Measurements from ENCODE around the gene SLC12A9.
A peak's percentile ranks its signal among the peaks of the same experiment; 100 is the strongest.
"Not testable (repeated sequence)": the region's sequence is repeated elsewhere in the genome, so short reads cannot be mapped to it uniquely, and the experiment has no call there.

SLC12A9 gene

DNA sequence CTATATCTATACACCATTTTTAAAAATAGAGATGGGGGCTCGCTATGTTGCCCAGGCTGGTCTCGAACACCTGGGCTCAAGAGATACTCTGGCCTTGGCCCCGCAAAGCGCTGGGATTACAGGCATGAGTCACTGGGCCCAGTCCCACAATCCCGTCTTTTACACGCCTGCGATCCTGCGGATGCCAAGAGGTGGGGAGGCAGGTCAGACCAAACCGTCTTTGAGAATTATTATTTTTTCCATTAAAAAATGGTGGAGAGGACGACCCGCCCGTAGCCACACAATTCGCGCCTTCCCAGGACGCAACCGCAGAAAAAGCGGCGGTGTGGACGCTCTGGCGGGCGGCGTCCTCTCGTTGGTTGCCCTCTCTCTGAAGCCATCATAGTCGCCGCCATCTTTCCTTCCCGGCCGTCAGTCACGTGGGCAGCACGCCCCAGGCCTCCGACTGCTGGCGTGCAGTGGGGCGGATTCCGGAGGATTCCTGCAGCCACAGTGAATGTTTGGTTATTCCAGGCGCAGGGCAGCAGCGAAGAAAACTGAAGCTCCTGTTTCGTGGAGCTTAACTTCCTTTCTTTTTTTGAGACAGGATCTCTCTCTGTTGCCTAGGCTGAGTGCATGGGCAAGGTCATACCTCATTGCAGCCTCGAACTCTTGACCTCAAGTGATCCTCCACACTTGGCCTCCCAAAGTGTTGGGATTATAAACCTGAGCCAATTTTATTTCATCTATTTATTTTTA lies 15.2 kb upstream of the SLC12A9 start:
- 3% methylated on average over 37 of the region's 37 CpGs for WGBS, 2 experiments
- no peaks in the 10 kb centered on the region for H3K36me3 ChIP-seq (ENCODE audit: control insufficient read depth, insufficient read depth, low read length)
- no peaks in the 10 kb centered on the region for H3K9me3 ChIP-seq (ENCODE audit: control insufficient read depth, low read length)
- no peaks in the 10 kb centered on the region for H3K27me3 ChIP-seq (ENCODE audit: control insufficient read depth, insufficient read depth, low read length, poor library complexity, severe bottlenecking)
- H3K27ac ChIP-seq (ENCODE audit: insufficient read depth, low read depth, low read length, poor library complexity, severe bottlenecking): peak overlapping the region; percentile 90
- peaks cover 6% of the 10 kb centered on the region for H3K4me1 ChIP-seq (ENCODE audit: control insufficient read depth, insufficient read depth, low read length)
- H3K4me3 ChIP-seq (ENCODE audit: insufficient read depth, low read depth, low read length): peak overlapping the region; percentile 40

DNA sequence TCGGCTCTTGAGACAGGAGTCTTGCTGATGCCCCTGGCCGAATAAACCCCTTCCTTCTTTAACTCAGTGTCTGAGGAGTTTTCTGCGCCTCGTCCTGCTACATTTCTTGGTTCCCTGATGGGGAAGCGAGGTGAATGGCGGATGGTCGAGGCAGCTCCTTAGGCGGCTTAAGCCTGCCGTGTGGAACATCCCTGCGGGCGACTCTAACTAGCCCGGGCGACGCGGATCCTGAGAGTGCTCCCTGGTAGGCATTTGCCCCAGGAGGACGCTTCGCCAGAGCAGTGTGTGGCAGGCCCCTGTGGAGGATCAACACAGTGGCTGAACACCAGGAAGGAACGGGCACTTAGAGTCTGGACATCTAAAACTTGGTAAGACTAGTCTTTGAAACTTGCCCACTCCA lies 13.2 kb upstream of the SLC12A9 start:
- no peaks in the 10 kb centered on the region for H3K36me3 ChIP-seq (ENCODE audit: control insufficient read depth, insufficient read depth, low read length)
- H3K27ac ChIP-seq (ENCODE audit: insufficient read depth, low read depth, low read length, poor library complexity, severe bottlenecking): no peak overlapping the region
- H3K27me3 ChIP-seq (ENCODE audit: control insufficient read depth, insufficient read depth, low read length, poor library complexity, severe bottlenecking): no peaks in the 10 kb centered on the region
- 93 to 94% methylated on average over 18 of the region's 18 CpGs for WGBS, 2 experiments
- no peak overlapping the region for H3K4me3 ChIP-seq (ENCODE audit: insufficient read depth, low read depth, low read length)
- H3K9me3 ChIP-seq (ENCODE audit: control insufficient read depth, low read length): no peaks in the 10 kb centered on the region
- H3K4me1 ChIP-seq (ENCODE audit: control insufficient read depth, insufficient read depth, low read length): peaks cover 6% of the 10 kb centered on the region

GRCh38 chr7:100840470-100841100 lies 11.9 kb upstream of the SLC12A9 start:
- Histone ChIP-seq H3K4me3 (ENCODE audit: insufficient read depth, low read depth, low read length) (no peak overlapping the region), H3K9me3 (ENCODE audit: control insufficient read depth, low read length) (no peaks in the 10 kb centered on the region), H3K36me3 (ENCODE audit: control insufficient read depth, insufficient read depth, low read length) (no peaks in the 10 kb centered on the region), H3K27ac (ENCODE audit: insufficient read depth, low read depth, low read length, poor library complexity, severe bottlenecking) (no peak overlapping the region), H3K4me1 (ENCODE audit: control insufficient read depth, insufficient read depth, low read length) (peaks cover 6% of the 10 kb centered on the region), H3K27me3 (ENCODE audit: control insufficient read depth, insufficient read depth, low read length, poor library complexity, severe bottlenecking) (no peaks in the 10 kb centered on the region)
- WGBS, 2 experiments: 33 to 42% methylated on average over 7 to 8 of the region's 8 CpGs

GRCh38 chr7:100847360-100847759 lies 5.2 kb upstream of the SLC12A9 start:
- Histone ChIP-seq H3K9me3 (ENCODE audit: control insufficient read depth, low read length) (no peaks in the 10 kb centered on the region), H3K27ac (ENCODE audit: insufficient read depth, low read depth, low read length, poor library complexity, severe bottlenecking) (no peak overlapping the region), H3K36me3 (ENCODE audit: control insufficient read depth, insufficient read depth, low read length) (no peaks in the 10 kb centered on the region), H3K4me3 (ENCODE audit: insufficient read depth, low read depth, low read length) (no peak overlapping the region), H3K27me3 (ENCODE audit: control insufficient read depth, insufficient read depth, low read length, poor library complexity, severe bottlenecking) (no peaks in the 10 kb centered on the region), H3K4me1 (ENCODE audit: control insufficient read depth, insufficient read depth, low read length) (no peaks in the 10 kb centered on the region)
- WGBS, 2 experiments: 94 to 95% methylated on average over 4 of the region's 4 CpGs

DNA sequence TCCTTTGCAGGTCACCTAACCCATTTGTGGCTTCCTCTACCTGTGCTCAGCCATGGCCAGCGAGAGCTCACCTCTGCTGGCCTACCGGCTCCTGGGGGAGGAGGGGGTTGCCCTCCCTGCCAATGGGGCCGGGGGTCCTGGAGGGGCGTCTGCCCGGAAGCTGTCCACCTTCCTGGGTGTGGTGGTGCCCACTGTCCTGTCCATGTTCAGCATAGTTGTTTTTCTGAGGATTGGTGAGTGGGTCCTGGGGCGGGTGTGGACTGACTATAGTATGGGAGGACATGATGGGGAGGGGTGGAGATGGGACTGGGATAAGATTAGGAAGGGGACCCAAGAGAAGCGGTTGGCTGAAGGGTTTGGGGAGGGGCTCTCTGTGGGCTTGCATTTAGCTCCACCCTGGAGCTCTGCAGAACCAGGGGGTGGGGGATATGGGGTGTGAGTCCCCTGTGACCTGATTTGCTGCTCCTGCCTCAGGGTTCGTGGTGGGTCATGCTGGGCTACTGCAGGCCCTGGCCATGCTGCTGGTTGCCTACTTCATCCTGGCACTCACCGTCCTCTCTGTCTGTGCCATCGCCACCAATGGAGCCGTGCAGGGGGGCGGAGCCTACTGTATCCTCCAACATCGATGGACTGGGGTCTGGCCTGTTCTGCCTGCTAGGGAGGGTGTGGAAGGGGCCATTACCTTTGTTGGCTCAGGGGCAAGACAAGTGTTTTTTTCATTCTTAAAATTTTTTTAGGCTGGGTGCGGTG lies 1.8 kb downstream of the SLC12A9 start:
- Histone ChIP-seq H3K36me3 (ENCODE audit: control insufficient read depth, insufficient read depth, low read length) (no peaks in the 10 kb centered on the region), H3K9me3 (ENCODE audit: control insufficient read depth, low read length) (no peaks in the 10 kb centered on the region), H3K4me1 (ENCODE audit: control insufficient read depth, insufficient read depth, low read length) (no peaks in the 10 kb centered on the region), H3K27ac (ENCODE audit: insufficient read depth, low read depth, low read length, poor library complexity, severe bottlenecking) (no peak overlapping the region), H3K4me3 (ENCODE audit: insufficient read depth, low read depth, low read length) (no peak overlapping the region), H3K27me3 (ENCODE audit: control insufficient read depth, insufficient read depth, low read length, poor library complexity, severe bottlenecking) (peaks cover 5% of the 10 kb centered on the region)
- WGBS, 2 experiments: 89 to 92% methylated on average over 14 of the region's 14 CpGs

DNA sequence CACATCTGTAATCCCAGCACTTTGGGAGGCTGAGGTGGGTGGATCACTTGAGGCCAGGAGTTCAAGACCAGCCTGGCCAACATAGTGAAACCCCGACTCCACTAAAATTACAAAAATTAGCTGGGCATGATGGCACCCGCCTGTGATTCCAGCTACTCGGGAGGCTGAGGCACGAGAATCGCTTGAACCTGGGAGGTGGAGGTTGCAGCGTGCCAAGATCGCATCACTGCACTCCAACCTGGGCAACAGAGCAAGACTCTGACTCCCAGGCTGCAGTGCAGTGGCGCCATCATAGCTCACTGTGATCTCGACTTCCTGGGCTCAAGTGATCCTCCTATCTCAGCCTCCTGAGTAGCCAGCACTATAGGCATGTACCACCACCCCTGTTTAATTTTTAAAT lies 2.4 kb downstream of the SLC12A9 start:
- H3K4me1 ChIP-seq (ENCODE audit: control insufficient read depth, insufficient read depth, low read length); H3K27ac ChIP-seq (ENCODE audit: insufficient read depth, low read depth, low read length, poor library complexity, severe bottlenecking); H3K9me3 ChIP-seq (ENCODE audit: control insufficient read depth, low read length); H3K36me3 ChIP-seq (ENCODE audit: control insufficient read depth, insufficient read depth, low read length); H3K4me3 ChIP-seq (ENCODE audit: insufficient read depth, low read depth, low read length); H3K27me3 ChIP-seq (ENCODE audit: control insufficient read depth, insufficient read depth, low read length, poor library complexity, severe bottlenecking): not testable (repeated sequence)
- 94 to 95% methylated on average over 9 of the region's 9 CpGs for WGBS, 2 experiments

DNA sequence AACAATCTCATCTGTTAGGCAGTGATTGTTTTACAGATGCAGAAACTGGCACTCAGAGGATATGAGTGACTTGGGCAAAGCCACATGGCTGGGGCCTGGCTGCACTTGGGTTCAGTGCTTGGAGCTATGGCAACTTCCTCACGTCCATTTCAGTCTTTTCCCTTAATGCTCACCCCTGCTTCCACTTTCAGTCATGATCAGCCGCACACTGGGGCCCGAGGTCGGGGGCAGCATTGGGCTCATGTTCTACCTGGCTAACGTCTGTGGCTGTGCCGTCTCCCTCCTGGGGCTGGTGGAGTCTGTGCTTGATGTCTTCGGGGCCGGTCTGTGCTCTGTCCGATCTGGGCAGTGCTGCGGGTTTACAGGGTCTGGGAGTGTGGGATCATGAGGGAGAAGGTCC lies 3.0 kb downstream of the SLC12A9 start:
- Histone ChIP-seq H3K9me3 (ENCODE audit: control insufficient read depth, low read length) (no peaks in the 10 kb centered on the region), H3K27me3 (ENCODE audit: control insufficient read depth, insufficient read depth, low read length, poor library complexity, severe bottlenecking) (peaks cover 5% of the 10 kb centered on the region), H3K27ac (ENCODE audit: insufficient read depth, low read depth, low read length, poor library complexity, severe bottlenecking) (no peak overlapping the region), H3K36me3 (ENCODE audit: control insufficient read depth, insufficient read depth, low read length) (no peaks in the 10 kb centered on the region), H3K4me1 (ENCODE audit: control insufficient read depth, insufficient read depth, low read length) (no peaks in the 10 kb centered on the region), H3K4me3 (ENCODE audit: insufficient read depth, low read depth, low read length) (no peak overlapping the region)
- WGBS, 2 experiments: 95 to 96% methylated on average over 10 of the region's 10 CpGs

DNA sequence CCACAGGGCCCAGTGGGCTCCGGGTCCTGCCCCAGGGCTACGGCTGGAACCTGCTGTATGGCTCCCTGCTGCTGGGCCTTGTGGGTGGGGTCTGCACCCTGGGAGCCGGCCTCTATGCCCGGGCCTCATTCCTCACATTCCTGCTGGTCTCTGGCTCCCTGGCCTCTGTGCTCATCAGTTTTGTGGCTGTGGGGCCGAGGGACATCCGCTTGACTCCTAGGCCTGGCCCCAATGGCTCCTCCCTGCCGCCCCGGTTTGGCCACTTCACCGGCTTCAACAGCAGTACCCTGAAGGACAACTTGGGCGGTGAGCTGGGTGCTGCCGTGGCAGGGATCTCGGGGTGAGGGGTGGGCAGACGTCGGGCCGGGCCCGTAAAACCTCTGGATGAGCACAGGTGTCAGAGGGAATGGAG lies 4.4 kb downstream of the SLC12A9 start:
- no peak overlapping the region for H3K27ac ChIP-seq (ENCODE audit: insufficient read depth, low read depth, low read length, poor library complexity, severe bottlenecking)
- no peak overlapping the region for H3K4me3 ChIP-seq (ENCODE audit: insufficient read depth, low read depth, low read length)
- peaks cover 5% of the 10 kb centered on the region for H3K27me3 ChIP-seq (ENCODE audit: control insufficient read depth, insufficient read depth, low read length, poor library complexity, severe bottlenecking)
- no peaks in the 10 kb centered on the region for H3K36me3 ChIP-seq (ENCODE audit: control insufficient read depth, insufficient read depth, low read length)
- no peaks in the 10 kb centered on the region for H3K9me3 ChIP-seq (ENCODE audit: control insufficient read depth, low read length)
- whole genome bisulfite sequencing, 2 experiments: 85 to 86% methylated on average over 16 of the region's 16 CpGs
- no peaks in the 10 kb centered on the region for H3K4me1 ChIP-seq (ENCODE audit: control insufficient read depth, insufficient read depth, low read length)

DNA sequence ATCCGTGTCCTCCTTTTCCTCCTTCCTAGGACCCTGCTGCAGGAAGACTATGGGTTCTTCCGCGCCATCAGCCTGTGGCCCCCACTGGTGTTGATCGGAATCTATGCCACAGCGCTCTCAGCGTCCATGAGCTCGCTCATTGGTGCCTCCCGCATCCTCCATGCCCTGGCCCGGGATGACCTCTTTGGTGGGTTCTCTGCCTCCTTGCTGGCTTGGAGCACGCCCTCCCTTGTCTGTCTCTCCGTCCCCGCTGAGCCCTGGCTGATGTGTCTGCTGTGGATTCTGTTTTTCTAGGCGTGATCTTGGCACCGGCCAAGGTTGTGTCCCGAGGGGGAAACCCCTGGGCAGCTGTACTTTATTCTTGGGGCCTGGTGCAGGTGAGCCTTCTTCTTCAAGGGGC lies 7.3 kb downstream of the SLC12A9 start:
- Histone ChIP-seq H3K9me3 (ENCODE audit: control insufficient read depth, low read length) (no peaks in the 10 kb centered on the region), H3K36me3 (ENCODE audit: control insufficient read depth, insufficient read depth, low read length) (no peaks in the 10 kb centered on the region), H3K4me1 (ENCODE audit: control insufficient read depth, insufficient read depth, low read length) (no peaks in the 10 kb centered on the region), H3K4me3 (ENCODE audit: insufficient read depth, low read depth, low read length) (no peak overlapping the region), H3K27ac (ENCODE audit: insufficient read depth, low read depth, low read length, poor library complexity, severe bottlenecking) (no peak overlapping the region), H3K27me3 (ENCODE audit: control insufficient read depth, insufficient read depth, low read length, poor library complexity, severe bottlenecking) (no peaks in the 10 kb centered on the region)
- WGBS, 2 experiments: 92 to 93% methylated on average over 15 of the region's 15 CpGs

Data from ectodermal cell (in vitro differentiated cells).